DND-41 (cell line): Measurements from ENCODE around the gene ZFAND4.

Experiments used
- EZH2 ChIP-seq: IDR thresholded peaks from 3 replicates; pipeline ENCODE4 v1.6.1; 2012; ENCODE audit warnings: borderline replicate concordance, low read depth, mild to moderate bottlenecking, moderate library complexity, low read length, inconsistent platforms; ENCODE audit not compliant: severe bottlenecking
- TF ChIP-seq, protein P1 (sequence below): IDR thresholded peaks from 2 replicates; pipeline ENCODE4 v1.5.1; 2012; ENCODE audit warnings: borderline replicate concordance, low read length, moderate library complexity, mild to moderate bottlenecking; ENCODE audit not compliant: poor library complexity, severe bottlenecking; ENCODE audit errors: extremely low read depth

- TF ChIP-seq, protein P1, sequence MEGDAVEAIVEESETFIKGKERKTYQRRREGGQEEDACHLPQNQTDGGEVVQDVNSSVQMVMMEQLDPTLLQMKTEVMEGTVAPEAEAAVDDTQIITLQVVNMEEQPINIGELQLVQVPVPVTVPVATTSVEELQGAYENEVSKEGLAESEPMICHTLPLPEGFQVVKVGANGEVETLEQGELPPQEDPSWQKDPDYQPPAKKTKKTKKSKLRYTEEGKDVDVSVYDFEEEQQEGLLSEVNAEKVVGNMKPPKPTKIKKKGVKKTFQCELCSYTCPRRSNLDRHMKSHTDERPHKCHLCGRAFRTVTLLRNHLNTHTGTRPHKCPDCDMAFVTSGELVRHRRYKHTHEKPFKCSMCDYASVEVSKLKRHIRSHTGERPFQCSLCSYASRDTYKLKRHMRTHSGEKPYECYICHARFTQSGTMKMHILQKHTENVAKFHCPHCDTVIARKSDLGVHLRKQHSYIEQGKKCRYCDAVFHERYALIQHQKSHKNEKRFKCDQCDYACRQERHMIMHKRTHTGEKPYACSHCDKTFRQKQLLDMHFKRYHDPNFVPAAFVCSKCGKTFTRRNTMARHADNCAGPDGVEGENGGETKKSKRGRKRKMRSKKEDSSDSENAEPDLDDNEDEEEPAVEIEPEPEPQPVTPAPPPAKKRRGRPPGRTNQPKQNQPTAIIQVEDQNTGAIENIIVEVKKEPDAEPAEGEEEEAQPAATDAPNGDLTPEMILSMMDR, result no peak
- no peak for TF ChIP-seq EZH2
Observed at GRCh38 chr10:45657033-45657926, 15.3 kb downstream of the ZFAND4 start.
